Measurements from ENCODE around the gene ADRA2C. TPM values are rescaled to one million over a fixed set of nuclear protein-coding genes. Genes with fewer than 3 reads are reported as not detected.

The ADRA2C gene
- not detected for total RNA-seq
- polyA plus RNA-seq: not detected

- ChIA-PET POLR2A (ENCODE audit: partially characterized antibody) (no interaction called here), CTCF (ENCODE audit: partially characterized antibody) (no interaction called here)
- Mint-ChIP-seq H3K9me3 (peaks cover 0 to 2% (median 0%) of the 10 kb centered on the region in 8 donors), H3K4me3 (peak within 1 kb of the TSS in 3 of 8 donors; percentile 52 to 59 (median 59)), H3K27ac (no peak within 1 kb of the TSS), H3K36me3 (no peaks in the 10 kb centered on the region), H3K27me3 (peaks cover 10 to 11% of the 10 kb centered on the region in 2 donors), H3K4me1 (peaks cover 4 to 10% (median 5%) of the 10 kb centered on the region in 4 donors)
- DNase-seq: no peak
- intact Hi-C loops (cut with micrococcal nuclease): no loop called here
- Histone ChIP-seq H3K4me1 (ENCODE audit: insufficient read depth, low read length) (no peaks in the 10 kb centered on the region), H3K9me3 (ENCODE audit: control insufficient read depth in 1 of 2, low read length in 2 of 2) (no peaks in the 10 kb centered on the region), H3K36me3 (ENCODE audit: insufficient read depth, low read length) (no peaks in the 10 kb centered on the region), H3K4me3 (ENCODE audit: low read length in 2 of 2) (no peak within 1 kb of the TSS), H3K27ac (ENCODE audit: low read depth, low read length) (no peak within 1 kb of the TSS), H3K27me3 (ENCODE audit: insufficient read depth, low read length) (no peaks in the 10 kb centered on the region)
Observed at GRCh38 chr4:3766036-3766784, at the start of gene ADRA2C. ADRA2C (plus strand) TSS chr4:3766385; CDS start chr4:3766607, 222 bp downstream.

GRCh38 chr4:3716631-3717235, 49.5 kb upstream of the ADRA2C start:
- H3K4me3 Mint-ChIP-seq: peak overlapping the region in 1 of 8 donors; percentile 22
- CTCF ChIA-PET (ENCODE audit: partially characterized antibody): no interaction called here

GRCh38 chr4:3717241-3717640, 48.9 kb upstream of the ADRA2C start:
- DNase-seq: no peak
- Mint-ChIP-seq H3K27me3 (peaks cover 16 to 21% of the 10 kb centered on the region in 2 donors), H3K4me3 (peak overlapping the region in 1 of 8 donors; percentile 22), H3K4me1 (no peaks in the 10 kb centered on the region), H3K27ac (no peak overlapping the region), H3K9me3 (peaks cover 0 to 5% (median 2%) of the 10 kb centered on the region in 8 donors), H3K36me3 (no peaks in the 10 kb centered on the region)
- no peaks in the 10 kb centered on the region for H3K27me3 ChIP-seq (ENCODE audit: insufficient read depth, low read length)
- CTCF ChIA-PET (ENCODE audit: partially characterized antibody): no interaction called here
- H3K4me3 ChIP-seq (ENCODE audit: low read length in 2 of 2): no peak overlapping the region
- intact Hi-C loops (cut with micrococcal nuclease): no loop called here
- H3K27ac ChIP-seq (ENCODE audit: low read depth, low read length): no peak overlapping the region
- no peaks in the 10 kb centered on the region for H3K36me3 ChIP-seq (ENCODE audit: insufficient read depth, low read length)
- POLR2A ChIA-PET (ENCODE audit: partially characterized antibody): no interaction called here
- H3K9me3 ChIP-seq (ENCODE audit: control insufficient read depth in 1 of 2, low read length in 2 of 2): no peaks in the 10 kb centered on the region
- H3K4me1 ChIP-seq (ENCODE audit: insufficient read depth, low read length): no peaks in the 10 kb centered on the region

More at GRCh38 chr4:3716631-3717235, 49.5 kb upstream of the ADRA2C start:
- Histone ChIP-seq H3K27ac (ENCODE audit: low read depth, low read length) (no peak overlapping the region), H3K4me3 (ENCODE audit: low read length in 2 of 2) (no peak overlapping the region), H3K36me3 (ENCODE audit: insufficient read depth, low read length) (no peaks in the 10 kb centered on the region), H3K27me3 (ENCODE audit: insufficient read depth, low read length) (no peaks in the 10 kb centered on the region), H3K9me3 (ENCODE audit: control insufficient read depth in 1 of 2, low read length in 2 of 2) (no peaks in the 10 kb centered on the region), H3K4me1 (ENCODE audit: insufficient read depth, low read length) (no peaks in the 10 kb centered on the region)
- Mint-ChIP-seq H3K27ac (no peak overlapping the region), H3K9me3 (peaks cover 0 to 5% (median 2%) of the 10 kb centered on the region in 8 donors), H3K36me3 (no peaks in the 10 kb centered on the region), H3K4me1 (no peaks in the 10 kb centered on the region), H3K27me3 (peaks cover 16 to 20% of the 10 kb centered on the region in 2 donors)
- intact Hi-C loops (cut with micrococcal nuclease): no loop called here
- DNase-seq: no peak
- POLR2A ChIA-PET (ENCODE audit: partially characterized antibody): no interaction called here

- Histone ChIP-seq H3K9me3 (ENCODE audit: control insufficient read depth in 1 of 2, low read length in 2 of 2) (no peaks in the 10 kb centered on the region), H3K27me3 (ENCODE audit: insufficient read depth, low read length) (no peaks in the 10 kb centered on the region), H3K4me3 (ENCODE audit: low read length in 2 of 2) (no peak overlapping the region), H3K27ac (ENCODE audit: low read depth, low read length) (no peak overlapping the region), H3K36me3 (ENCODE audit: insufficient read depth, low read length) (no peaks in the 10 kb centered on the region), H3K4me1 (ENCODE audit: insufficient read depth, low read length) (no peaks in the 10 kb centered on the region)
- Mint-ChIP-seq H3K4me1 (no peaks in the 10 kb centered on the region), H3K27ac (no peak overlapping the region), H3K36me3 (no peaks in the 10 kb centered on the region), H3K27me3 (peaks cover 19 to 23% of the 10 kb centered on the region in 2 donors), H3K4me3 (no peak overlapping the region), H3K9me3 (peaks cover 0 to 5% (median 2%) of the 10 kb centered on the region in 8 donors)
- CTCF ChIA-PET (ENCODE audit: partially characterized antibody): no interaction called here
- intact Hi-C loops (cut with micrococcal nuclease): no loop called here
- POLR2A ChIA-PET (ENCODE audit: partially characterized antibody): no interaction called here
- no peak for DNase-seq
Observed at GRCh38 chr4:3718462-3718861, 47.7 kb upstream of the ADRA2C start.

- no peaks in the 10 kb centered on the region for H3K36me3 Mint-ChIP-seq
- Histone ChIP-seq H3K27me3 (ENCODE audit: insufficient read depth, low read length) (no peaks in the 10 kb centered on the region), H3K4me1 (ENCODE audit: insufficient read depth, low read length) (no peaks in the 10 kb centered on the region), H3K9me3 (ENCODE audit: control insufficient read depth in 1 of 2, low read length in 2 of 2) (no peaks in the 10 kb centered on the region), H3K27ac (ENCODE audit: low read depth, low read length) (no peak overlapping the region), H3K4me3 (ENCODE audit: low read length in 2 of 2) (no peak overlapping the region), H3K36me3 (ENCODE audit: insufficient read depth, low read length) (no peaks in the 10 kb centered on the region)
- DNase-seq: no peak
- H3K9me3 Mint-ChIP-seq: peaks cover 0 to 5% (median 2%) of the 10 kb centered on the region in 8 donors
- ChIA-PET POLR2A (ENCODE audit: partially characterized antibody) (no interaction called here), CTCF (ENCODE audit: partially characterized antibody) (no interaction called here)
- H3K4me3 Mint-ChIP-seq: no peak overlapping the region
- H3K27ac Mint-ChIP-seq: no peak overlapping the region
- peaks cover 21 to 24% of the 10 kb centered on the region in 2 donors for H3K27me3 Mint-ChIP-seq
- H3K4me1 Mint-ChIP-seq: no peaks in the 10 kb centered on the region
- intact Hi-C loops (cut with micrococcal nuclease): no loop called here
Observed at GRCh38 chr4:3719191-3719590, 47.0 kb upstream of the ADRA2C start.

GRCh38 chr4:3719836-3720235, 46.3 kb upstream of the ADRA2C start:
- intact Hi-C loops (cut with micrococcal nuclease): no loop called here
- Histone ChIP-seq H3K4me3 (ENCODE audit: low read length in 2 of 2) (no peak overlapping the region), H3K36me3 (ENCODE audit: insufficient read depth, low read length) (no peaks in the 10 kb centered on the region), H3K4me1 (ENCODE audit: insufficient read depth, low read length) (no peaks in the 10 kb centered on the region), H3K27ac (ENCODE audit: low read depth, low read length) (no peak overlapping the region), H3K27me3 (ENCODE audit: insufficient read depth, low read length) (no peaks in the 10 kb centered on the region), H3K9me3 (ENCODE audit: control insufficient read depth in 1 of 2, low read length in 2 of 2) (no peaks in the 10 kb centered on the region)
- H3K36me3 Mint-ChIP-seq: no peaks in the 10 kb centered on the region
- peaks cover 26 to 30% of the 10 kb centered on the region in 2 donors for H3K27me3 Mint-ChIP-seq
- no peak overlapping the region for H3K27ac Mint-ChIP-seq
- no peak for DNase-seq
- POLR2A ChIA-PET (ENCODE audit: partially characterized antibody): no interaction called here
- no peak overlapping the region for H3K4me3 Mint-ChIP-seq
- peaks cover 0 to 5% (median 0%) of the 10 kb centered on the region in 4 donors for H3K4me1 Mint-ChIP-seq
- CTCF ChIA-PET (ENCODE audit: partially characterized antibody): no interaction called here
- H3K9me3 Mint-ChIP-seq: peaks cover 0 to 5% (median 2%) of the 10 kb centered on the region in 8 donors

GRCh38 chr4:3720466-3720865, 45.7 kb upstream of the ADRA2C start:
- Mint-ChIP-seq H3K36me3 (no peaks in the 10 kb centered on the region), H3K4me3 (no peak overlapping the region), H3K9me3 (peaks cover 0 to 5% (median 2%) of the 10 kb centered on the region in 8 donors), H3K27me3 (peaks cover 26 to 30% of the 10 kb centered on the region in 2 donors), H3K4me1 (peaks cover 0 to 5% (median 0%) of the 10 kb centered on the region in 4 donors), H3K27ac (no peak overlapping the region)
- Histone ChIP-seq H3K4me3 (ENCODE audit: low read length in 2 of 2) (no peak overlapping the region), H3K27me3 (ENCODE audit: insufficient read depth, low read length) (no peaks in the 10 kb centered on the region), H3K36me3 (ENCODE audit: insufficient read depth, low read length) (no peaks in the 10 kb centered on the region), H3K27ac (ENCODE audit: low read depth, low read length) (no peak overlapping the region), H3K4me1 (ENCODE audit: insufficient read depth, low read length) (no peaks in the 10 kb centered on the region), H3K9me3 (ENCODE audit: control insufficient read depth in 1 of 2, low read length in 2 of 2) (no peaks in the 10 kb centered on the region)
- intact Hi-C loops (cut with micrococcal nuclease): no loop called here
- DNase-seq: no peak
- POLR2A ChIA-PET (ENCODE audit: partially characterized antibody): no interaction called here
- CTCF ChIA-PET (ENCODE audit: partially characterized antibody): no interaction called here

Measured in CD4-positive, alpha-beta memory T cell (primary cell).